ENCODE results near the gene AASDH.

AASDH gene

GRCh38 chr4:56315543-56315942 is 71.7 kb downstream of the AASDH start:
- DNase-seq (ENCODE audit: low read depth in 2 of 2), result no peak

DNA sequence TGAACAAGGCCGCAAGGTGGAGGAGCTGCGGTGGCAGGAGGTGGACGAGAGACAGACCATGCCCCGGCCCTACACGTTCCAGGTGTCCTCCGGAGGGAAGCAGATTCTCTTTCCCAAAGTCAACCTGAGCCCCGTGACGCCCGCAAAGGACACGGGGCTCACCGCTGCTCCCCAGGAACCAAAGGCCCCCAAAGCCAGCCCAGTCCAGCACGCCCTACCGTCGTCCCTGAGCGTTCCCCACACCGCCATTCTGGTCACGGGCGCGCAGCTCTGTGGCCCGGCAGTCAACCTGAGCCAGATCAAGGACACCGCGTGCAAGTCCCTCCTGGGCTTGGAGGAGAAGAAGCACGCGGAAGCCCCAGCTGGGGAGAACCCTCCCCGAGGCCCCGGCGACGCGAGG is 72.2 kb downstream of the AASDH start:
- DNase-seq (ENCODE audit: low read depth in 2 of 2), result no peak

DNA sequence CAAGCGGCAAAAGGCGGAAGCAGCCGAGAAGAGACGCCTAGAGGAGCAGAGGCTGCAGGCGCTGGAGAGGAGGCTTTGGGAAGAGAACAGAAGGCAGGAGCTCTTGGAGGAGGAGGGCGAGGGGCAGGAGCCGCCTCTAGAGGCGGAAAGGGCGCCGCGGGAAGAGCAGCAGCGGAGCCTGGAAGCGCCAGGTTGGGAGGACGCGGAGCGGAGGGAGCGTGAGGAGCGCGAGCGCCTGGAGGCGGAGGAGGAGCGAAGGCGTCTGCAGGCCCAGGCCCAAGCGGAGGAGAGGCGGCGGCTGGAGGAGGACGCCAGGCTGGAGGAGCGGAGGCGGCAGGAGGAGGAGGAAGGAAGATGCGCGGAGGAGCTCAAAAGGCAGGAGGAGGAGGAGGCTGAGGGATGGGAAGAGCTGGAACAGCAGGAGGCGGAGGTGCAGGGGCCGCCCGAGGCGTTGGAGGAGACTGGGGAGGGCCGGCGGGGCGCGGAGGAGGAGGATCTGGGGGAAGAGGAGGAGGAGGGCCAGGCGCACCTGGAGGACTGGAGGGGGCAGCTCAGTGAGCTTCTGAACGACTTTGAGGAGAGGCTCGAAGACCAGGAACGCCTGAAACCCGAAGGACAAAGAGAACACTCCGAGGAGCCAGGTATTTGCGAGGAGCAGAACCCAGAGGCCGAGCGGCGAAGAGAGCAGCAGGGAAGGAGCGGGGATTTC is 72.9 kb downstream of the AASDH start:
- no peak for DNase-seq (ENCODE audit: low read depth in 2 of 2)

DNA sequence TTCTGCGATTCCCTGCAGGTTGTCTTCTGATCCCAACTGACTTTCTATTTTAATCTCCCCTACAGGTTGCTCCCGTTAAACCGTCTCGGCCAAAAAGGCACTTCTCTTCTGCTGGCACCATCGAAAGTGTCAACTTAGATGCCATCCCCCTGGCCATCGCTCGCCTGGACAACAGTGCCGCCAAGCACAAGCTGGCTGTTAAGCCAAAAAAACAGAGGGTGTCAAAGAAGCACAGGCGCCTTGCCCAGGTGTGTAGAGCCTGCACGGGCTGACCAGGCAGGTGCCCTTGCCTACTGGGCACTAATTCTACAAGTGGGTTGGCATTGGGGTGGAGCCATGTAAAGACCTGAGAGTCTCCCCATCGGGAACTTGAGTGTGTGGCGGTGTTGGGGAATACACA is 74.2 kb downstream of the AASDH start:
- no peak for DNase-seq (ENCODE audit: low read depth in 2 of 2)

DNA sequence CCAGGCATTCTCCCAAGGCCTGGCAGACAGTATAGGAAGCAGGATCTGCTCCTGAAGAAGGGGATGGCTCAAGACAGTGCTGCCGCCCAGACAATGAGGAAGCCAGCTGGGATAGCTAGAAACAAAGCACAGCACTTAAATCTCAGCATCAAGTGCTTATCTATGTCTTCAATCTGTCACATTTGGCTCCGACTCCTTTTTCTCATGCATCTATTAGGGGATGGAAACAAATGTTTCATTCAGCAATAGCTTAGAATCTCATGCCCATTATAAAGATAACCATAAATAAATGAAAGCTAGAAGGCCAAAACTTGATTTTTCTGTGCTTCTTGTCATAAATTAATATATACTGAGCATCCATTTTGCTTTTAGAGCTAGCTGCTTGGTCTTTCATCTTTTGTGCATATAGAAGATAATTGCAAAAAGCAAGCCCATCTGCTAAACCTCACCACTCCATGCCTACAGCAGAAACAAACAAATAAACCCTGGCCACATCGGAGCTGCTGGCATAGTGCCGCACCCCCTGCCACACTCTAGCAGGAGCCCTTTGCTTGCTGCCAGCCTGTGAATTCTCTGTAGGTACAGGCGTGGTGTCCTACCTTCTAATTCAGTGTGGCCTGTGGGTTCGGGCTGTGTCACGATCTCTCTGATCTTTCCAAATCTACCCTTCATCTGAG is 75.9 kb downstream of the AASDH start:
- no peak for DNase-seq (ENCODE audit: low read depth in 2 of 2)

- DNase-seq (ENCODE audit: low read depth in 2 of 2), result no peak
These were observed 76.7 kb downstream of the AASDH start for GRCh38 chr4:56310401-56311125.

- no peak for DNase-seq (ENCODE audit: low read depth in 2 of 2)
These were observed 78.9 kb downstream of the AASDH start for GRCh38 chr4:56308384-56308783.

GRCh38 chr4:56307423-56307822 is 79.9 kb downstream of the AASDH start:
- no peak for DNase-seq (ENCODE audit: low read depth in 2 of 2)

DNA sequence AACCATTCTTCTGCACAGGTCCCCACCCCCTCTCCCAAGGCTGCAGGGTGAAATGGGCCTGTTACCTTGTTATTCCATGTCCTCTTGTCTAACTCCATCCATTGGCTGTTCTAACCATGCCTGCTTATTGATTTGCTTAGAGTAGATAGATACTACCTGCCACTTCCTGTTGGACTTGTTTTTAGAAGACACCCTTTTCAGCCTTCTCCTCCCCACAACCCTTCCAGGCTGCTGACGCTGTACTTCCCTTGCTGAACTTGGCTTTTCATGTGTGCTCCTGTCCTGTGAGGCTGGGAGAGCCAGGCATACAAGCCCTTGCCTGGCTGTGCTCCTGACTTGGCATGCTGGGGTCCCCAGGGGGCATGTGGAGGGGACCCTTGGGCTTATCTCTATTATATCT is 81.9 kb downstream of the AASDH start:
- DNase-seq (ENCODE audit: low read depth in 2 of 2), result no peak

- DNase-seq (ENCODE audit: low read depth in 2 of 2), result no peak
These were observed 83.4 kb downstream of the AASDH start for GRCh38 chr4:56303921-56304320.

DNA sequence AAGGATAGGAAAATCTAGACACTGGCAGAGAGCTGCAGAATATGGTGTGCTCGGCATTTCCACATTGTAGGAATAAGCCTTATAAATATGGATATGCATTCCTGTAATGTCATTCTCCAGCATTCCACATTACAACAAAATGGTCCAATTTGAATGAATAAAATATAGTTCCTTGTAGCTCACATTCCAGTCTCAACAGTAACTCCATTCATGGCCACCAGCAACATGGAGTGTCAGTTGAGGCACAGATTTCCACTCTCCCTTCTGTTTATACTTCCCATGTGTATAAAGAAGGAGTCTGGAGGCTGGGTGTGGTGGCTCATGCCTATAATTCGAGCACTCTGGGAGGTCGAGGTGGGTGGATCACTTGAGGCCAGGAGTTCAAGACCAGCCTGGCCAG is 84.5 kb downstream of the AASDH start:
- no peak for DNase-seq (ENCODE audit: low read depth in 2 of 2)

GRCh38 chr4:56301997-56302496 is 85.2 kb downstream of the AASDH start:
- DNase-seq (ENCODE audit: low read depth in 2 of 2), result no peak

DNA sequence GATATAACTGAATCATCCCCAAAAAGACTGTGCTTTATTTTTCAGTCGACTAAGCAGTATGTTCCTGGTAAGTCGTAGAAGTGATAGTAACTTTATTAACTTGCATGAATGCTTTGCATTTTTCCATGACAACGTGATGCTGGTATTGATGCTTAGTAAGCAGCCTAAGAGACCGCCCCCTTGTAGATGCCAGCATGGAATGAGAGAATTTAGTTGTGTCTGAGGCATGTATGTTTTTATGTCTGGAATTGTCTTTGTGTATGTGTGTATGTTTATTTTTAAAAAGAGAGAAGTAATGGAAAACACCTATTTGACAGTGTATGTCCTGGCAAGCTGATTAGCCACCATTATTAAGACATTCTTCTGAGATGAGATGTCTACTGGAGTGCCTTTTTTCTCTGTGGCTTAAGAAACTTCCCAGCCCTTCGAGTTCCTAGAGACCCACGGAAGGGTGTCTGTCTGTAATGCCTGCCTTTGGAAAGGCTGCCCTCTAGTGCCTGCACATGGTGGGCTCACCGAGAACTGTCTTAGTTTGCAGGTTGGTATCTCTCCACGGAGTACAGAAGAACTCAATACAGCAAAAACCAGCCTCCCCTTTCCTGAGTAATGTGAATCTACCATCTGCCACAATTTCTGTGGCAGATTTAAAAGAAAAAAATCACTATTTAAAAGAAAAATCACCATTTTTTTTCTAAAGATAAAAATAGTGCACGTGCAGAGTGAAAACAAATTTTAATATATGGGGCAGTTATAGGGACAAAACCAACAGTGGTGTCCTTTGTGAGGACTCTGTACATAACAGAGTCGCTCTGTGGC is 85.9 kb downstream of the AASDH start:
- peak; percentile 18 to 32 for DNase-seq (ENCODE audit: low read depth in 2 of 2)

DNA sequence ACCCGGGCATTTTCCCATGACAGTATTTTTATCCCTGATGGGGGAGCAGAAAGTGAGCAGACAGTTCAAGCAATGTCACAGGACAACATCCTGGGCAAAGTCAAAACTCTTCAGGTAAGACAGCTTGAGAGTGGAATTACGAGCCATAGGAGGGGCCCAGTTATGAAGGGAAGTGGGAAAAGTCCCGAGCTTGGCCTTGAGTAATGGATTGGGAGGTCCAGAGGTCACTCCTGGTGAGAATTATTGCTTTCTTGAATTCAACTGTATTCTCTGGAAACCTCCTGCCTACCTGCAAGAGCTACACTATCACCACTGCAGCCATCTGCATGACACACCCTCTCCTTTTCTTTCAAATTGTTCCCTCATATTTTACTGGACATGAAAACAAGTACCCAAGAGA is 89.1 kb downstream of the AASDH start:
- DNase-seq (ENCODE audit: low read depth in 2 of 2), result no peak

DNA sequence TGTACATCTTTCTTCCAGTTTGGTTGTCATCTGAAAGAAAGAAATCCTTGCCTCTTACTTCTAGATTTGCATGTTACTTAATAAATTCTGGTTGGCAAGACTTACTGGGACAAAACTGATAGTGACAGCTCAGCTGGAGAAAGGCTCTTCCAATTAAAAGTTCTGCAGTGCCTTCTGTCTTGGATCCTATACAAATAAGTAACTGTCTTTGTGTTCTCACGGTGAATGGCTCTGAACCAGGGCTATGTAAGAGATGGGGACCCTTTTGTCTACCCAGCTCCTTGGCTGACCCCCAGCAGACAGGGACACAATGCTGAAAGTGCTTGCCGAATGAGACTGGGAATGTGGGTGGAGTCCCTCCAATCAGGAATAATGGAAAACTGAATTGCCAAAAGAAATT is 89.5 kb downstream of the AASDH start:
- DNase-seq (ENCODE audit: low read depth in 2 of 2), result no peak

DNA sequence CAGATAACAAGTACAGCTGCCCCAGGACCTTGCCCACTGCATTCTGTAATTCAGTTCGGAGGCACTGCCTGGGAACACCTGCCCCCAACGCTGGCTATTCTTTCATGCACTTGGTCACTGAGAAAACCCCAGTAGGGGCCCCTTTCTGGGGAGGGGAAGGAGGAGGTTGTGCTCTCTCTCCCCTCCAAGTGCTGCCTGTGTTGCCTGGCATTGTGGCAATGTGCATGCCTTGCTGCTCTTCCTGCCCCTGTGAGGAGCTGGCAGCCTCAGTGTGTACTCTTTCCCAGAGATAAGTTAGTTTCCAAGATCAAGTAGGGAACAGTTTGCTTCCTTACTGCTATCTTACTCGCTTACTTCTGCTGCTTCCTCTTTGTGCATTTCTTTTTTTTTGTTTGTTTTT is 90.8 kb downstream of the AASDH start:
- DNase-seq (ENCODE audit: low read depth in 2 of 2), result no peak

DNA sequence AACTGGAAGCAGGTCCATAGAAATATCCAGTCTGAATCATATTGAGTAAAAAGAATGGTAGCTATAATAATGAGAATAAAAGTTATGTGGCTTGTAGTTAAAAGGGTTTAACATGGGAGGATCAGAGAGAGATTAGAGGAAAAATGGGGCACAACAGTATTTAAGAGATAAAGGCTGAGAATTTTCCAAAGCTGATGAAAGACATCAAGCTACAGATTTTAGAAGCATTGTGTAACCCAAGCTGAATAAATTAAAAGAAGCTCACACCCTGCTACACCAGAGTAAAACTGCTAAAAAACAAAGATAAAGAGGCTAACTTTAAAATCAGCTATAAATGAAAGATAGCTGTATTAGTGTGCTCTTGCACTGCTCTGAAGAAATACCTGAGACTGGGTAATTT is 94.2 kb downstream of the AASDH start:
- no peak for DNase-seq (ENCODE audit: low read depth in 2 of 2)

- no peak for DNase-seq (ENCODE audit: low read depth in 2 of 2)
These were observed 97.4 kb downstream of the AASDH start for GRCh38 chr4:56289934-56290333.

- no peak for DNase-seq (ENCODE audit: low read depth in 2 of 2)
These were observed 98.6 kb downstream of the AASDH start for GRCh38 chr4:56288663-56289062.
